GM21786 (cell line): ENCODE measurements around the gene ZC3H7B.
"Not testable (repeated sequence)": the region's sequence is repeated elsewhere in the genome, so short reads cannot be mapped to it uniquely, and the experiment has no call there.

Source experiments
- ATAC-seq: cut with Tn5 transposase; IDR thresholded peaks from one replicate; pipeline ENCODE4 v1.9.1; 2021; ENCODE audit not compliant: unreplicated experiment

The ZC3H7B gene

GRCh38 chr22:41286639-41287091 is 14.7 kb upstream of the ZC3H7B start:
- no peak for ATAC-seq

DNA sequence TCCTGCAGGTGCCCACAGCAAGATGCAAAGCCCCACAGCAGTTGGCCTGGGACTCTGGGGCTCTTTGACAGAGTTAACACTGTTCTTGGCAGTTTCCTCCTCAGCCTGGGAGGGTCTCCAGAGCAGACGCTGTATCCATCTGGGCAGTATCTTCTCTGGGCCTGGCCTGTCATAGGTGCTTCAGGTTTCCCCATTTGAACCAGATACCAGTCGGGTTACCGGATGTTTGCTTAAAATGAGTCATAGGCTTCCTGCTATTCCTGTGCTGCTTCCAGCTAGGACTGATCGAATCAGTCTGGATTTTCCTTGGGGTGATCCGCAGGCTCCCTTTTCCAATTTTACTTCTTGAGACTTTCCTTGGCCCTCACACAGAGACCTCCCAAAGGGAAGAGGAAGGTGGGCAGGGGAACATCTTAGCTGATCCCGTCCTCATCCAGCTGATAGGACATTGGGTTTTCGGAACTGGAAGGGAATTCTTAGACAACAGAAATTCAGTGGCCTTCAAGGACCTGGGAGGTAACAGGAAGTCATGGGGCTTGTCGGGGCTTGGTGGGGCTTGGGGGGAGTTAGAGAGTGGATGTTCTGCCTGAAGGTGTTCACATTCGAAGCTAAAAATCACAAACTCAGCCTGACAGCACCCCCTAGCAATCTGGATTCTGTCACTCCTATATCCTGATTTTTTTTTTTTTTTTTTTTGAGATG is 12.9 kb upstream of the ZC3H7B start:
- ATAC-seq, result no peak

DNA sequence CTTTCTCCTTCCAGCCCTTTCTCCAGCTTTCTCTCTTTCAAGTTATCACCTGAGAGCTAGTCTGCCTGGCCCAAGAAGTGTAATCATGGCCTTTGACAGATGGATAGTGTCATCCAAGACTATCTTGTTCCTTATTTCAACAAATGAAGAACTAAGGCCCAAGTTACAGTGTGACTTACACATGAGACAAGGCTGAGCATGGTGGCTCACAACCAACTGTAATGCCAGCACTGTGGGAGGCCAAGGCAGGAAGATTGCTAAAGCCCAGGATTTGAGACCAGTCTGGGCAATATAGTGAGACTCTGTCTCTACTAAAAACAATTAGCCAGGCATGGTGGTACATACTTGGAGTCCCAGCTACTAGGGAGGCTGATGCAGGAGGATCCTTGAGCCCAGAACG is 11.7 kb upstream of the ZC3H7B start:
- no peak for ATAC-seq

DNA sequence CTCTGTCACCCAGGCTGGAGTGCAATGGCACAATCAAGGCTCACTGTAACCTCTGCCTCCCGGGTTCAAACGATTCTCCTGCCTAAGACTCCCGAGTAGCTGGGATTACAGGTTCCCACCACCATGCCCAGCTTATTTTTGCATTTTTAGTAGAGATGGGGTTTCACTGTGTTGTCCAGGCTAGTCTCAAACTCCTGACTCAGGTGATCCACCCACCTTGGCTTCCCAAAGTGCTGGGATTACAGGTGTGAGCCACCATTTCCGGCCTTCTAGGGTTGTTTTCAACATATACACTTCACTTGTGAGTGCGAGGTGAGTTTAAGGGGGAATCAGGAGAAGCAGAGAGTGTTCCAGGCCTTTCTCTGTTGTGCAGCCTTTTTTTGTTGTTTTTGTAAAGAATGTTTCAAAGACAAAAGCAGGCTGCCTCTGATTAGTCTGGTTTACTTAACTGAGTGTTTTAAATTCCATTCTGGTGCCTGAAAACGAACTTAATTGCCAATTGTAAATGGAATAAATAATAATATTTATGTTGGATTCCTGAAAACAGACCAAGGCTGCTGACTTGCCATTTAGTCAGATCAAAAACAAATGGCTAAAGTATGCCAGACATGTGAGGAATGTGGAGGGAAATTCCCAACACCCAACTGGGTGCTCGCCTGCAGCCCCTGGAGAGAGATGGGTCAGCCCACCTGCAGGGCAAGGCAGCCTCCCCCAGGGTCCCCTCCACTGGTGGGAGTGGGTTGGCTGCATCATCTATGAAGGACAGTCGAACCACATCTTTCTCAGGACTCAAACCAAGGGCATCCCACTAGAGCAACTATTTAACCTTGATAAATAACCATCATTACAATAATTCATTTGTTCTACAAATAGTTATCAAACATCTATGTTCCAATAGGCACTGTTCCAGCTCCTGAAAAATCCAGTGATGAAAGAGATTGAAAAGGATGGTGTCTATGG is 10.8 kb upstream of the ZC3H7B start:
- no peak for ATAC-seq

GRCh38 chr22:41294816-41295215 is 6.5 kb upstream of the ZC3H7B start:
- not testable (repeated sequence) for ATAC-seq

DNA sequence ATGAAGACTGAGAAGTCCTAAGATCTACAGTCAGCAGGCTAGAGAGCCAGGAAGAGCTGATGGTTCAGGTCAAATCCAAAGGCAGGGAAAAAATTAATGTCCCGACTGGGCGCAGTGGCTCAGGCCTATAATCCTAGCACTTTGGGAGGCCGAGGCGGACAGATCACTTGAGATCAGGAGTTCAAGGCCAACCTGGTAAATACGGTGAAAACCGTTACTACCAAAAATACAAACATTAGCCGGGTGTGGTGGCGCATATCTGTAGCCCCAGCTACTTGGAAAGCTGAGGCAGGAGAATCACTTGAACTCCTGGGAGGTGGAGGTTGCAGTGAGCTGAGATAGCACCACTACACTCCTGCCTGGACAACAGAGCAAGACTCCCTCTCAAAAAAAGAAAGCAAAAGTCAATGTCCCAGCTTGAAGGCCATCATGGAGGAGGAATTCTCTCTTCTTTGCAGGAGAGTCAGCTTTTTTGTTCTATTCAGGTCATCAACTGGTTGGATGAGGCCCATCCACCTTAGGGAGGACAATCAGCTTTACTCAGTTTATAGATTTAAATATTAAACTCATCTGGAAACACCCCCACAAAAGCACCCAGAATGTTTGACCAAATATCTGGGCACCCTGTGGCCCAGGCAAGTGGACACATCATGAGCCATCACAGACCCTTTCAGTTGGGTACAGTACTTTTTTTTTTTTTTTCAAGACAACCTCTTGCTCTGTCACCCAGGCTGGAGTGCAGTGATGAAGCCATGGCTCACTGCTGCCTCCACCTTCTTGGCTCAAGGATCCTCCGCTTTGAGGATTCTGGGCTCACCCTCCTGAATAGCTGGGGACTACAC is 4.3 kb upstream of the ZC3H7B start:
- no peak for ATAC-seq

- no peak for ATAC-seq
Measured at GRCh38 chr22:41300661-41301060, 664 bp upstream of the ZC3H7B start.

DNA sequence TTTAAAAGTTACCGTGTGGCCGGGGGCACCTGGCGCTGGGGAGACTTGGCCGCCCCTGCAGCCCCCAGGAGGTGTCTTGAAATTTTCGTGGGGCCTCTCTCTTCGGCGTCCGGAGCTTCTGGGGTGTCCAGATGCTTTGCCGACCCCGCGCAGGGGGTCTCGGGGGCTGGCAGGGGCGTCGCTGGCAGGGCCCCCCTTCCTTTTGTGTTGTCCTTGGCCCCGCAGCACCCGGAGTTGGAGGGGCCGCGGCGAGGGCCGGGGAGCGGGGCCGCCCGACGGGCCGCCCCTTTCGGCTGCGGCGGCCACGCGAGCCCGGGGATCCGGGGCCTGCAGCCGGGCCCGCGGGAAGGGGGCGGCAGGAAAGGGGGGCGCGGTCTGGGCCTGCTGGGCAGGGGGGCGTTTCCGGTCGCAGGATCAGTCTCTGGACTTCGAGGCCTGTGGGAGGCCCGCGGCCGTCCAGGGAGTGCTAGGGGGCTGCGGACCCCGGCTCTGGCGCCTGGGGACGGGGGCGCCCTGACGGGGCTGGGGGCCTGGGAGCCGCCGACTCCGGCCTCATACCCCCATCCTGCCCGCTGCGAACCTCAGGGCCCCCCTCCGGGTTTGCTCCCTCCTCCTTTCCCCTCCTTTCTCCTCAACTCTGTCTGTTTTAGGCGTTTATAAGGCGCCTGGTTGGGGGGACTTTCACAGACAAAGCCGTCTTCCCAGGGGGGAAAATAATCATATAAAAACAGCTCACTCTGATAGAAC is 869 bp downstream of the ZC3H7B start:
- ATAC-seq, result no peak

- ATAC-seq, result no peak
Measured at GRCh38 chr22:41302811-41303210, 1.5 kb downstream of the ZC3H7B start.

DNA sequence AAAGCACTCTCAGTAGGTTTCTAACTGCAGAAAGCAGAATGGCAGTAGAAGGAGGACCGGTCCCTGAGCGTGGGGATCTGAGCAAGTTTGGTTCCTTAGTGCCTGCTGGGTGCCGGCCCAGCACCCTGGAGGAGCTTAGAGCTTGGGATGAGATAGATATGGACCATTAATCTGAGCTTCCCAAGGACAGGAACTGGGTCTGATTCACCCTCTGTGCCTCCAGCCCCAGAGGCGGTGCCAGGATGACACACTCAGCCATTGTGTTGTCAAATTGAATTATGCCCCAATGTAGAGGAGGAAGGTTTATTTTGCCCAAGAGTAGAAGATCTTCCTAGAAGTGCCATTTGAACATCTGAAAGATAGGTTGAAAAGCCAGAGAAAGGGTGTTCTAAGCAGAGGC is 4.3 kb downstream of the ZC3H7B start:
- no peak for ATAC-seq

GRCh38 chr22:41308054-41308453 is 6.7 kb downstream of the ZC3H7B start:
- ATAC-seq, result no peak

- ATAC-seq, result no peak
Measured at GRCh38 chr22:41308544-41308947, 7.2 kb downstream of the ZC3H7B start.

- no peak for ATAC-seq
Measured at GRCh38 chr22:41310336-41310735, 9.0 kb downstream of the ZC3H7B start.

DNA sequence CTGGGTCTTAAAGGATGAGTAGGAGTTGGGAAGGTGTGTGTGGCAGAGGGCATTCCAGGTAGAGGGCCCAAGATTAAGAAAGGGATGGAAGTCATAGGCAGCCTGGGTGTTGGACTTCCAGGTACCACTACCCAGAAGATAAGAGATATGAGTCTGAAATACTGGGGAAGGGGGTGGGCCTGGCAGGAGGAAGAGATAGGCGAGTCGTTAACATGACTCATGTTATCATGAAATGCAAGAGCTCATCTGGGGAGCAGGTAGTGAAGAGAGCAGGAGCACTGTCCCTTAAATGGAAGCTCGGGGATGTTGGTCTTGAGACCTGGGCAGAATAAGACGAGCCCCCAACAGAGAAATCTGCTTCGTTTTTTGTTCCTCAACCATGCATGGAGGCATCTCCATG is 10.2 kb downstream of the ZC3H7B start:
- no peak for ATAC-seq

GRCh38 chr22:41314821-41315220 is 13.5 kb downstream of the ZC3H7B start:
- no peak for ATAC-seq

DNA sequence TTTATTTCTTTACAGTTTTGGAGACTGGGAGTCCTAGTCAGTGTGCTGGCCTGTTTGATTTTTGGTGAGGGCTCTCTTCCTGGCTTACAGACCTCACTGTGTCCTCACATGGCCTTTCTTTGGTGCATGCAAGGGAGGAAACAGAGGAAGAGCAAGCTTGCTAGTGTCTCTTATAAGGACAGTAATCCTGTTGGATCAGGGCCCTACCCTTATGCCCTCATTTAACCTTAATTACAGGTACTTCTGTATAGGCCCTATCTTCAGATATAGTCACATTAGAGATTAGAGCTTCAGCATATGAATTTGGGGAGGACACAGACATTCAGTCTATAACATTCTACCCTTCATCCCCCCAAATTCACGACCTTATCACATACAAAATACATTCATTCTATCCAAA is 14.3 kb downstream of the ZC3H7B start:
- ATAC-seq, result no peak

GRCh38 chr22:41320416-41321240 is 19.3 kb downstream of the ZC3H7B start:
- ATAC-seq, result no peak

- no peak for ATAC-seq
Measured at GRCh38 chr22:41324821-41325528, 23.6 kb downstream of the ZC3H7B start.

DNA sequence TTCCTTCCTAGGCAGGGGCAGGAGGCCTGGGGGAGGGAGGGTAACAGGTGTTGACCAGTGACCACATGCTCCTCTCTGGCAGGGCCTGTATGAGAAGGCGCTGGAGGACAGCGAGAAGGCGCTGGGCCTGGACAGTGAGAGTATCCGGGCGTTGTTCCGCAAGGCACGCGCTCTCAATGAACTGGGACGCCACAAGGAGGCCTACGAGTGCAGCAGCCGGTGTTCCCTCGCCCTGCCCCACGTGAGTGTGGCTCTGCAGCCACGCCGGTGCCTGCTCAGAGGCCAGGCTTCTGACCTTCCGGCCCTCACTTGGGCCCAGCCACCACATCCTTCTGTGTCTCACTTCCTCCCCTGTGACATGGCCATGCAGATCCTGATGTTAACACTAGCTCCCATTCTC is 25.8 kb downstream of the ZC3H7B start:
- ATAC-seq, result no peak
